SK-N-SH (cell line): Measurements from ENCODE around the gene MAPKAP1. TPM values are rescaled to one million over a fixed set of nuclear protein-coding genes. Genes with fewer than 3 reads are reported as not detected.

Experiments
- CTCF ChIA-PET: fragments of 300-600, 350-600 bp; formaldehyde crosslinking; extraction: SDS; loops from one replicate; lab custom pipeline; 2021; lab: Yijun Ruan, JAX
- POLR2A ChIA-PET: fragments of 350-600 bp; sonication (Branson Sonifier 250); formaldehyde crosslinking; extraction: SDS; loops from one replicate; lab custom pipeline; 2020; ENCODE audit warnings: antibody characterized with exemption, inconsistent platforms; lab: Yijun Ruan, JAX
- DNase-seq: peaks from one replicate; pipeline ENCODE4 v3.0.0; 2012
- H2AFZ ChIP-seq: fragments of 200-600 bp; sonication (generic); 2 replicates; pipeline ENCODE4 v1.8.1; 2016; ENCODE audit warnings: antibody characterized with exemption, mild to moderate bottlenecking, low read depth
- H3F3A ChIP-seq: fragments of 200-600 bp; sonication (generic); replicated peaks from 2 replicates; pipeline ENCODE3; 2016; ENCODE audit warnings: antibody characterized with exemption, mild to moderate bottlenecking; ENCODE audit not compliant: insufficient read depth
- H3K27ac ChIP-seq, 2 experiments: fragments of 200-500 bp in 1 of 2; fragments of 200-600 bp in 1 of 2; sonication (Bioruptor generic) in 1 of 2; sonication (generic), shearing (Covaris generic) in 1 of 2; 2 replicates each; pipeline versions ENCODE4 v1.5.1 to v1.6.1; 2014 to 2016; ENCODE audit warnings: low read depth in 2 of 2, inconsistent platforms in 1 of 2, low read length in 1 of 2, mild to moderate bottlenecking in 1 of 2, mixed read lengths in 1 of 2
- H3K27me3 ChIP-seq: fragments of 200-600 bp; sonication (generic), shearing (Covaris generic); 2 replicates; pipeline ENCODE4 v1.6.1; 2016; ENCODE audit warnings: mixed run types; ENCODE audit not compliant: insufficient read depth
- H3K36me3 ChIP-seq, 2 experiments: fragments of 200-500 bp in 1 of 2; fragments of 200-600 bp in 1 of 2; sonication (Bioruptor generic) in 1 of 2; sonication (generic) in 1 of 2; replicated peaks in 1 of 2; 2 replicates each; pipeline versions ENCODE3 to v1.5.1; 2014 to 2016; ENCODE audit warnings: low read length in 1 of 2, mild to moderate bottlenecking in 1 of 2; ENCODE audit not compliant: insufficient read depth in 2 of 2, control insufficient read depth in 1 of 2
- H3K4me1 ChIP-seq, 2 experiments: fragments of 200-500 bp in 1 of 2; fragments of 200-600 bp in 1 of 2; sonication (Bioruptor generic) in 1 of 2; sonication (generic), shearing (Covaris generic) in 1 of 2; 2 replicates each; pipeline versions ENCODE4 v1.5.1 to v1.6.1; 2014 to 2016; ENCODE audit warnings: low read depth in 1 of 2, low read length in 1 of 2, mixed run types in 1 of 2; ENCODE audit not compliant: insufficient read depth in 2 of 2, control insufficient read depth in 1 of 2
- H3K4me2 ChIP-seq: fragments of 200-600 bp; sonication (generic), shearing (Covaris generic); 2 replicates; pipeline ENCODE4 v1.6.1; 2017; ENCODE audit warnings: mixed run types
- H3K4me3 ChIP-seq, 2 experiments: fragments of 200-500 bp in 1 of 2; fragments of 200-600 bp in 1 of 2; sonication (Bioruptor generic) in 1 of 2; sonication (generic), shearing (Covaris generic) in 1 of 2; 2 replicates each; pipeline versions ENCODE4 v1.5.1 to v1.8.1; 2014 to 2016; ENCODE audit warnings: low read depth in 2 of 2, inconsistent platforms in 1 of 2, low read length in 1 of 2, mild to moderate bottlenecking in 1 of 2, mixed read lengths in 1 of 2, moderate library complexity in 1 of 2
- H3K79me2 ChIP-seq: fragments of 200-600 bp; sonication (generic); 2 replicates; pipeline ENCODE4 v1.8.1; 2017; ENCODE audit warnings: mild to moderate bottlenecking; ENCODE audit not compliant: insufficient read depth
- H3K9ac ChIP-seq: fragments of 200-600 bp; sonication (generic); 2 replicates; pipeline ENCODE4 v1.6.1; 2017; ENCODE audit warnings: mixed run types
- H3K9me2 ChIP-seq: fragments of 200-600 bp; sonication (generic); 2 replicates; pipeline ENCODE4 v1.6.1; 2017; ENCODE audit warnings: mixed run types
- H3K9me3 ChIP-seq: fragments of 200-600 bp; sonication (generic); 2 replicates; pipeline ENCODE4 v1.6.1; 2017; ENCODE audit warnings: mixed run types, mild to moderate bottlenecking, moderate library complexity
- H4K20me1 ChIP-seq: fragments of 200-600 bp; sonication (generic); 2 replicates; pipeline ENCODE4 v1.6.1; 2017; ENCODE audit warnings: mild to moderate bottlenecking, mixed run types; ENCODE audit not compliant: insufficient read depth
- EP300 ChIP-seq, 2 experiments: IDR thresholded peaks; 2 replicates each; pipeline versions ENCODE4 v1.4.0 to v1.6.1; 2012; ENCODE audit warnings: borderline replicate concordance in 1 of 2, low read depth in 1 of 2, low read length in 1 of 2
- FOSL2 ChIP-seq: IDR thresholded peaks from 2 replicates; pipeline ENCODE4 v1.4.0; 2012; ENCODE audit warnings: low read depth, mild to moderate bottlenecking, moderate library complexity, borderline replicate concordance
- FOXJ3 ChIP-seq: sonication (generic); formaldehyde crosslinking; IDR thresholded peaks from 2 replicates; pipeline ENCODE4 v1.5.1; 2020; ENCODE audit warnings: mild to moderate bottlenecking, missing genetic modification reagents
- FOXM1 ChIP-seq: IDR thresholded peaks from 2 replicates; pipeline ENCODE4 v1.4.0; 2012; ENCODE audit warnings: low read depth, mild to moderate bottlenecking
- GATA2 ChIP-seq: sonication (generic); formaldehyde crosslinking; IDR thresholded peaks from 2 replicates; pipeline ENCODE4 v1.5.0; 2020; ENCODE audit warnings: mild to moderate bottlenecking, missing genetic modification reagents
- JUND ChIP-seq: IDR thresholded peaks from 2 replicates; pipeline ENCODE4 v1.4.0; 2012
- MEF2A ChIP-seq: IDR thresholded peaks from 2 replicates; pipeline ENCODE4 v1.4.0; 2012; ENCODE audit warnings: low read depth, borderline replicate concordance
- RAD21 ChIP-seq: IDR thresholded peaks from 2 replicates; pipeline ENCODE4 v1.6.1; 2012; ENCODE audit warnings: mild to moderate bottlenecking, low read length
- RCOR1 ChIP-seq: fragments of 150-350 bp; IDR thresholded peaks from 2 replicates; pipeline ENCODE4 v1.6.1; 2017; ENCODE audit warnings: antibody characterized with exemption, low read length
- RXRA ChIP-seq: IDR thresholded peaks from 2 replicates; pipeline ENCODE4 v1.4.0; 2012; ENCODE audit warnings: low read depth, mild to moderate bottlenecking, borderline replicate concordance
- SMC3 ChIP-seq: IDR thresholded peaks from 2 replicates; pipeline ENCODE4 v1.6.1; 2012; ENCODE audit warnings: low read depth, low read length, improper control_type of control experiment
- TAF1 ChIP-seq: IDR thresholded peaks from 2 replicates; pipeline ENCODE4 v1.6.1; 2012; ENCODE audit warnings: low read depth, mild to moderate bottlenecking, low read length, moderate library complexity, borderline replicate concordance
- TCF12 ChIP-seq: IDR thresholded peaks from 2 replicates; pipeline ENCODE4 v1.4.0; 2012
- TEAD4 ChIP-seq: IDR thresholded peaks from 2 replicates; pipeline ENCODE4 v1.4.0; 2012; ENCODE audit warnings: mild to moderate bottlenecking, borderline replicate concordance; ENCODE audit not compliant: insufficient read depth
- YY1 ChIP-seq: IDR thresholded peaks from 2 replicates; pipeline ENCODE4 v1.4.0; 2012; ENCODE audit warnings: low read depth, mild to moderate bottlenecking
- WGBS: methylation state at CpG from one replicate; pipeline ENCODE4 v1.1.6; 2017; ENCODE audit warnings: low lambda C conversion rate; 5-methylcytosine and 5-hydroxymethylcytosine counted together
- polyA plus RNA-seq, 3 experiments: library from polyadenylated mRNA; depleted of rRNA; stranded (reverse); fragments of >200 nt; gene quantifications; 2 replicates each; pipeline ENCODE4 v1.2.3, GENCODE V29; 2012
- TF ChIP-seq, protein P1 (sequence below): IDR thresholded peaks from 2 replicates; pipeline ENCODE4 v1.4.0; 2012; ENCODE audit warnings: low read depth, borderline replicate concordance
- TF ChIP-seq, protein P2 (sequence below): fragments of 200-600 bp; sonication (generic); IDR thresholded peaks from 2 replicates; pipeline ENCODE4 v1.6.1; 2017; ENCODE audit warnings: antibody characterized with exemption, mild to moderate bottlenecking, moderate library complexity
- TF ChIP-seq, protein P3 (sequence below): IDR thresholded peaks from 2 replicates; pipeline ENCODE4 v1.4.0; 2012; ENCODE audit warnings: low read depth
- TF ChIP-seq, protein P4 (sequence below): IDR thresholded peaks from 2 replicates; pipeline ENCODE4 v1.4.0; 2012; ENCODE audit warnings: low read depth, borderline replicate concordance

Gene MAPKAP1
- polyA plus RNA-seq, 1 of the 3 experiments (the other 2 are of a cell fraction), result 117 TPM

DNA sequence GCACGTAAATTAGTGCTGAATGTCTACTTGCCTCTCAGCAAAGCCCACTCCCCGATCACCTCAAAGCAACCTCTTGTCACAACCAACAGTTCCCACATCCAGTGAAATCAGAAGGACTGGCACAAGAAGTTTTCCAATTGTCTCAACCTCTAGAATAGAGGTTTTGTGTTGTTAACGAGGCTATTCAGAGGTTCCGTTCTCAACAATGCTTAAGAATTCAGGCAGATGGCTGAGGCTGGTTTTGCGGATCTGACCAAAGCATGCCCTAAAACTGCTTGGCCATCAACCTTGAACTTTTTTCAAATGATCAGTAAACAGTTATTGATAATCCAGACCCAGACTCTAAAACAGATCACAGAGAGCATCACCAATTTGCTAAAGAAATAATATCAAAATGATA lies 52.9 kb downstream of the MAPKAP1 start:
- Histone ChIP-seq H3K36me3 (peaks cover 3 to 4% of the 10 kb centered on the region in 2 experiments), H3K4me3 (no peak overlapping the region), H3K9me2 (no peaks in the 10 kb centered on the region), H3K9me3 (no peaks in the 10 kb centered on the region), H4K20me1 (no peaks in the 10 kb centered on the region), H2AFZ (no peak overlapping the region), H3K79me2 (peaks cover 72% of the 10 kb centered on the region), H3K27ac (peak overlapping the region in 1 of 2 experiments; percentile 94; a peak in 3 of 4 replicates), H3K4me2 (peak overlapping the region; percentile 46; the same call in 1 of the 2 replicates), H3K9ac (no peak overlapping the region), H3F3A (peaks cover 59% of the 10 kb centered on the region), H3K27me3 (no peaks in the 10 kb centered on the region), H3K4me1 (peaks cover 3 to 51% of the 10 kb centered on the region in 2 experiments; a peak in 3 of 4 replicates)
- DNase-seq, result no peak
- 80% methylated on average over 5 of the region's 5 CpGs for WGBS
- POLR2A ChIA-PET, result no interaction called here
- TF ChIP-seq TEAD4 (no peak), YY1 (no peak), EP300 (IDR thresholded peaks at IDR 0.05; ENCODE audit: borderline replicate concordance in 1 of 2, low read depth in 1 of 2, low read length in 1 of 2) (no peak), RAD21 (no peak), TCF12 (no peak), FOSL2 (no peak), FOXM1 (no peak), MEF2A (no peak), FOXJ3 (CRISPR knock-in tag) (no peak), JUND (no peak), TAF1 (no peak), SMC3 (no peak), RCOR1 (no peak), RXRA (no peak), GATA2 (no peak)
- TF ChIP-seq, protein P1, sequence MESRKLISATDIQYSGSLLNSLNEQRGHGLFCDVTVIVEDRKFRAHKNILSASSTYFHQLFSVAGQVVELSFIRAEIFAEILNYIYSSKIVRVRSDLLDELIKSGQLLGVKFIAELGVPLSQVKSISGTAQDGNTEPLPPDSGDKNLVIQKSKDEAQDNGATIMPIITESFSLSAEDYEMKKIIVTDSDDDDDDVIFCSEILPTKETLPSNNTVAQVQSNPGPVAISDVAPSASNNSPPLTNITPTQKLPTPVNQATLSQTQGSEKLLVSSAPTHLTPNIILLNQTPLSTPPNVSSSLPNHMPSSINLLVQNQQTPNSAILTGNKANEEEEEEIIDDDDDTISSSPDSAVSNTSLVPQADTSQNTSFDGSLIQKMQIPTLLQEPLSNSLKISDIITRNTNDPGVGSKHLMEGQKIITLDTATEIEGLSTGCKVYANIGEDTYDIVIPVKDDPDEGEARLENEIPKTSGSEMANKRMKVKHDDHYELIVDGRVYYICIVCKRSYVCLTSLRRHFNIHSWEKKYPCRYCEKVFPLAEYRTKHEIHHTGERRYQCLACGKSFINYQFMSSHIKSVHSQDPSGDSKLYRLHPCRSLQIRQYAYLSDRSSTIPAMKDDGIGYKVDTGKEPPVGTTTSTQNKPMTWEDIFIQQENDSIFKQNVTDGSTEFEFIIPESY, result no peak
- TF ChIP-seq, protein P2, sequence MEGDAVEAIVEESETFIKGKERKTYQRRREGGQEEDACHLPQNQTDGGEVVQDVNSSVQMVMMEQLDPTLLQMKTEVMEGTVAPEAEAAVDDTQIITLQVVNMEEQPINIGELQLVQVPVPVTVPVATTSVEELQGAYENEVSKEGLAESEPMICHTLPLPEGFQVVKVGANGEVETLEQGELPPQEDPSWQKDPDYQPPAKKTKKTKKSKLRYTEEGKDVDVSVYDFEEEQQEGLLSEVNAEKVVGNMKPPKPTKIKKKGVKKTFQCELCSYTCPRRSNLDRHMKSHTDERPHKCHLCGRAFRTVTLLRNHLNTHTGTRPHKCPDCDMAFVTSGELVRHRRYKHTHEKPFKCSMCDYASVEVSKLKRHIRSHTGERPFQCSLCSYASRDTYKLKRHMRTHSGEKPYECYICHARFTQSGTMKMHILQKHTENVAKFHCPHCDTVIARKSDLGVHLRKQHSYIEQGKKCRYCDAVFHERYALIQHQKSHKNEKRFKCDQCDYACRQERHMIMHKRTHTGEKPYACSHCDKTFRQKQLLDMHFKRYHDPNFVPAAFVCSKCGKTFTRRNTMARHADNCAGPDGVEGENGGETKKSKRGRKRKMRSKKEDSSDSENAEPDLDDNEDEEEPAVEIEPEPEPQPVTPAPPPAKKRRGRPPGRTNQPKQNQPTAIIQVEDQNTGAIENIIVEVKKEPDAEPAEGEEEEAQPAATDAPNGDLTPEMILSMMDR, result no peak
- TF ChIP-seq, protein P3, sequence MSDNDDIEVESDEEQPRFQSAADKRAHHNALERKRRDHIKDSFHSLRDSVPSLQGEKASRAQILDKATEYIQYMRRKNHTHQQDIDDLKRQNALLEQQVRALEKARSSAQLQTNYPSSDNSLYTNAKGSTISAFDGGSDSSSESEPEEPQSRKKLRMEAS, result no peak
- TF ChIP-seq, protein P4, sequence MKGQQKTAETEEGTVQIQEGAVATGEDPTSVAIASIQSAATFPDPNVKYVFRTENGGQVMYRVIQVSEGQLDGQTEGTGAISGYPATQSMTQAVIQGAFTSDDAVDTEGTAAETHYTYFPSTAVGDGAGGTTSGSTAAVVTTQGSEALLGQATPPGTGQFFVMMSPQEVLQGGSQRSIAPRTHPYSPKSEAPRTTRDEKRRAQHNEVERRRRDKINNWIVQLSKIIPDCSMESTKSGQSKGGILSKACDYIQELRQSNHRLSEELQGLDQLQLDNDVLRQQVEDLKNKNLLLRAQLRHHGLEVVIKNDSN, result no peak
- CTCF ChIA-PET, result no interaction called here
